Thymus (tissue), 11 donors: ENCODE measurements around the gene COMMD1. TPM values are rescaled to one million over a fixed set of nuclear protein-coding genes. Genes with fewer than 3 reads are reported as not detected.
"Not testable (repeated sequence)": the region's sequence is repeated elsewhere in the genome, so short reads cannot be mapped to it uniquely, and the experiment has no call there.

Source experiments
- DNase-seq, 9 donors: peaks; one replicate each; pipeline ENCODE4 v3.0.0-alpha.2; 2013; ENCODE audit warnings: low spot score in 9 of 9, low read depth in 6 of 9, missing footprints in 1 of 9
- H3K27ac ChIP-seq, 2 donors: one replicate each; pipeline ENCODE4 v1.5.1; 2013; ENCODE audit warnings: control low read depth in 1 of 2, low read depth in 1 of 2, low read length in 1 of 2, mild to moderate bottlenecking in 1 of 2, moderate library complexity in 1 of 2
- H3K27me3 ChIP-seq, 2 donors: one replicate each; pipeline ENCODE4 v1.5.1; 2013; ENCODE audit warnings: low read length in 1 of 2; ENCODE audit not compliant: control insufficient read depth in 2 of 2, insufficient read depth in 1 of 2
- H3K36me3 ChIP-seq, 2 donors: one replicate each; pipeline ENCODE4 v1.5.1; 2013; ENCODE audit warnings: low read length in 1 of 2, mild to moderate bottlenecking in 1 of 2, moderate library complexity in 1 of 2; ENCODE audit not compliant: control insufficient read depth in 2 of 2, insufficient read depth in 2 of 2
- H3K4me1 ChIP-seq, 2 donors: one replicate each; pipeline ENCODE4 v1.5.1; 2013; ENCODE audit warnings: low read length in 2 of 2; ENCODE audit not compliant: control insufficient read depth in 2 of 2, insufficient read depth in 2 of 2
- H3K4me3 ChIP-seq, 2 donors: one replicate each; pipeline ENCODE4 v1.5.1; 2013; ENCODE audit warnings: low read length in 2 of 2, control low read depth in 1 of 2, mild to moderate bottlenecking in 1 of 2
- H3K9me3 ChIP-seq, 2 donors: one replicate each; pipeline ENCODE4 v1.5.1; 2013; ENCODE audit warnings: low read length in 1 of 2, mild to moderate bottlenecking in 1 of 2; ENCODE audit not compliant: control insufficient read depth in 2 of 2, insufficient read depth in 1 of 2
- WGBS: extraction: QIAGEN DNeasy Blood & Tissue Kit; methylation state at CpG from one replicate; pipeline ENCODE4 v1.1.7; 2013; 5-methylcytosine and 5-hydroxymethylcytosine counted together
- polyA plus RNA-seq: library from polyadenylated mRNA; stranded (reverse); fragments of 200-250 nt; gene quantifications from one replicate; pipeline ENCODE4 v1.2.3, GENCODE V29; 2013
- total RNA-seq: library from RNA; stranded (reverse); fragments of 120-200 nt; gene quantifications from one replicate; pipeline ENCODE4 v1.2.4, GENCODE V29; 2013
- donor health status: healthy.

Gene COMMD1
- total and polyA plus RNA-seq, 2 donors: 39.9 to 45.1 TPM

DNA sequence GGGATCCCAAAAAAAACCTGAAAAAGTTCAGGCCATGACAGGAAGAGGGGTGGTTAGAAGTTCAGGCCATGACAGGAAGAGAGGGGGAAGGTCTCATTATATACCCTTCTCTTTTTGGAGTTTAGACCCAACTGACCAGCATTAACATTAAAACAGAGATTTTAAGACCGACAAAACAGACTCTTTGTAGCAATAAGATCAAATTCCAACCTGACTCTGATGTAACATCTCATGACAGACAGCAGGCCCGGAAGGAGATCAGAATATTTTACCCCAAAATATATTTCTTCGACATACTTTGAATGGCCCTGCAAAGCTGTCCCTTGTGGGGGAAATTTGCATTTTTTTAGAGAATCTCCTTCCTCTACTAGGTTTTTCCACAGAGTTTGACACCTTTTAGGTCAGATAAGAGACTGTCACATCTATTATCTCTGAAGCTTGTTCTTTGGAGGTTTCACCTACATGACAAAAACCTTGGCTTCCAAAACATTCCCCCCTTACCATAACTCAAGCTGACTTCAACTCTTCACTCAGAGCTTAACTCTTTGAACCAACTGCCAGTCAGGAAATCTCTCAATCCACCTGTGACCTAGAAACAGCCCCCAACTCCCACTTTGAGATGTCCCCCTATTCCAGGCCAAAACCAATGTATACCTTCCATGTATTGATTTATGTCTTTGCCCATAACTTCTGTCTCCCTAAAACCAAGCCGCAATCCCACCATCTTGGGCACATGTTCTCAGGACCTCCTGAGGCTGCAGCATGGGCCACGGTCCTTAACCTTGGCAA lies 239.4 kb downstream of the COMMD1 start:
- H3K36me3 ChIP-seq: no peaks in the 10 kb centered on the region
- no peak for DNase-seq
- H3K9me3 ChIP-seq: peaks cover 0 to 5% of the 10 kb centered on the region in 2 donors
- no peaks in the 10 kb centered on the region for H3K27me3 ChIP-seq
- H3K27ac ChIP-seq: peak overlapping the region in 1 of 2 donors; percentile 59
- WGBS: 96% methylated on average over 5 of the region's 5 CpGs
- no peak overlapping the region for H3K4me3 ChIP-seq
- H3K4me1 ChIP-seq: peaks cover 0 to 23% of the 10 kb centered on the region in 2 donors

DNA sequence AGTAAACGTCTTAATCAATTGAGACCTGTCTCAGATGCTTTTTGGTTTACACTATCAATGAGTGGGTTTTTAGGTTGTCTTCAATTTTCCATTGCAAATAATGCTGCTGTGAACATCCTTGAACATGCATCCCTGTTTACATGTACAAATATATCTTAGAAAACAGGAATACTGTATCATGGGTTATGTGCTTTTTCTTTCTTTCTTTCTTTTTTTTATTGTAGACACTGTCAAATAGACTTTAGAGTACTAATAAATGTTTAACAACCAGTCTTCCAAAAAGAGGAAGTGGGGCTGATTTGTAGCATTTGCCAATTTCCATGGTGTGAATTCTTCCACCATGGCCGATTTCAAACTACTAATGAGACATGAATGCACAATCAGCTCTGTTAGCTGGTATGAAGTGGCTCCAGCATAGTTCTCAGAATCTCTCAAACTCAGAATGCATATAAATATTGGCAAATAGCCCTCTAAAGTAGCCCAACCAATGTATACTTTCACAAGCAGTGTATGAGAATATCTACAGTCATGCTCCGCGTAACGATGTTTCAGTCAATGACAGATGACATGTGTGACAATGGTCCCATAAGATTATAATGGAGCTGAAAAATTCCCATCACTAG lies 240.1 kb downstream of the COMMD1 start:
- no peak overlapping the region for H3K4me3 ChIP-seq
- WGBS: 86% methylated on average over 5 of the region's 5 CpGs

DNA sequence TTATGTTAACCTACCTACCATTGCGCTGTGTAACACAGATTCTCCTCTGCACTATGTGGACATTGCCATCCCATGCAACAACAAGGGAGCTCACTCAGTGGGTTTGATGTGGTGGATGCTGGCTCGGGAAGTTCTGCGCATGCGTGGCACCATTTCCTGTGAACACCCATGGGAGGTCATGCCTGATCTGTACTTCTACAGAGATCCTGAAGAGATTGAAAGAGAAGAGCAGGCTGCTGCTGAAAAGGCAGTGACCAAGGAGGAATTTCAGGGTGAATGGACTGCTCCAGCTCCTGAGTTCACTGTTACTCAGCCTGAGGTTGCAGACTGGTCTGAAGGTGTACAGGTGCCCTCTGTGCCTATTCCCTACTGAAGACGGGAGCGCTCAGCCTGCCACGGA lies 241.3 kb downstream of the COMMD1 start:
- WGBS: 72% methylated on average over 7 of the region's 7 CpGs
- not testable (repeated sequence) for H3K27me3 ChIP-seq, H3K27ac ChIP-seq, H3K4me3 ChIP-seq, H3K36me3 ChIP-seq, DNase-seq, H3K9me3 ChIP-seq
- peaks cover 0 to 11% of the 10 kb centered on the region in 2 donors for H3K4me1 ChIP-seq

More for the DNA sequence above, 240.1 kb downstream of the COMMD1 start:
- Histone ChIP-seq H3K27ac (no peak overlapping the region), H3K4me1 (peaks cover 0 to 20% of the 10 kb centered on the region in 2 donors), H3K9me3 (peaks cover 0 to 5% of the 10 kb centered on the region in 2 donors), H3K27me3 (no peaks in the 10 kb centered on the region), H3K36me3 (no peaks in the 10 kb centered on the region)
- no peak for DNase-seq

DNA sequence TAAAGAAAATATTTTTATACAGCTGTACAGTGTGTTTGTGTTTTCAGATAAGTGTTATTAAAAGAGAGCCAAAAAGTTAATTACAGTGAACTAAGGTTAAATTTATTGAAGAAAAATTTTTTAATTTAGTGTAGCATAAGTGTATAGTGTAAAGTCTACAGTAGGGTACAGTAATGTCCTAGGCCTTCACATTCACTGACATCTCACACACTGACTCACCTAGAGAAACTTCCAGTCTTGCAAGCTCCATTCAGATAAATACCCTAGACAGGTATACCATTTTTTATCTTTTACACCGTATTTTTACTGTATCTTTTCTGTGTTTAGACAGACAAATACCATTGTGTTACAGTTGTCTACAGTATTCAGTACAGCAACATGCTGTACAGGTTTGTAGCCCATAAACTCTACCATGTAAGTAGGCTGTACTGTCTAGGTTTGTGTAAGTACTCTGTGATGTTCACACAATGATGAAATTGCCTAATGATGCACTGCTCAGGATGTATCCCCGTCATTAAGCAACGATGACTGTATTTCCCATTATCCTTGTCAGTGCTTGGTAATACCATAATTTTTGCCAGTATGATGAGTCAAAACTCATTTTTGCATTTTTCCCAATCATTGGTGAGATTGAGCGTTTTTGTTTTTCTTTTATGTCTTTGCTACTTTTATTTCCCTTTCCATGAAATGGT lies 242.3 kb downstream of the COMMD1 start:
- no peaks in the 10 kb centered on the region for H3K27me3 ChIP-seq

DNA sequence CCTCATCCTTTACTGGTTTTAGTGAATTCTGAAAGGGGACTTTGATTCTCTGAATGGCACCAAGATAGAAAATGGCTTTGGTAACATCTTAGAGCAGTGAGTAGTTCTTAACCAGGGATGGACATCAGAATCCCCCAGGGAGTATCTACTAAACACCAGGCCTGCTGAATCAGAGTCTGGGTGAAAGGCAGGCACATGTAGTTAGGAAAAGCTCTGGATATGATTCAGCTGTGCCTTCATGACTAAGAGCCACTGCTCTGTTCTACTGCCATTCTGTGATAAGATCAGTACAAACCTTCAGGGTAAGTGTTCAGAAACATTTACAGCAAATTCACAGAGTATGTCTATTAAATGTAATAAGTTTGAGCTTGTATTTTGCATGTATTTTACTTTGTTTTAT lies 244.2 kb downstream of the COMMD1 start:
- no peak overlapping the region for H3K4me3 ChIP-seq
- H3K9me3 ChIP-seq: no peaks in the 10 kb centered on the region
- no peak overlapping the region for H3K27ac ChIP-seq
- H3K36me3 ChIP-seq: no peaks in the 10 kb centered on the region
- H3K27me3 ChIP-seq: no peaks in the 10 kb centered on the region
- peaks cover 0 to 11% of the 10 kb centered on the region in 2 donors for H3K4me1 ChIP-seq
- DNase-seq: no peak

More for the DNA sequence above, 242.3 kb downstream of the COMMD1 start:
- WGBS: 96% methylated on average over 4 of the region's 4 CpGs
- Histone ChIP-seq H3K4me3 (no peak overlapping the region), H3K9me3 (no peaks in the 10 kb centered on the region), H3K36me3 (no peaks in the 10 kb centered on the region), H3K27ac (no peak overlapping the region), H3K4me1 (peaks cover 0 to 11% of the 10 kb centered on the region in 2 donors)
- no peak for DNase-seq

DNA sequence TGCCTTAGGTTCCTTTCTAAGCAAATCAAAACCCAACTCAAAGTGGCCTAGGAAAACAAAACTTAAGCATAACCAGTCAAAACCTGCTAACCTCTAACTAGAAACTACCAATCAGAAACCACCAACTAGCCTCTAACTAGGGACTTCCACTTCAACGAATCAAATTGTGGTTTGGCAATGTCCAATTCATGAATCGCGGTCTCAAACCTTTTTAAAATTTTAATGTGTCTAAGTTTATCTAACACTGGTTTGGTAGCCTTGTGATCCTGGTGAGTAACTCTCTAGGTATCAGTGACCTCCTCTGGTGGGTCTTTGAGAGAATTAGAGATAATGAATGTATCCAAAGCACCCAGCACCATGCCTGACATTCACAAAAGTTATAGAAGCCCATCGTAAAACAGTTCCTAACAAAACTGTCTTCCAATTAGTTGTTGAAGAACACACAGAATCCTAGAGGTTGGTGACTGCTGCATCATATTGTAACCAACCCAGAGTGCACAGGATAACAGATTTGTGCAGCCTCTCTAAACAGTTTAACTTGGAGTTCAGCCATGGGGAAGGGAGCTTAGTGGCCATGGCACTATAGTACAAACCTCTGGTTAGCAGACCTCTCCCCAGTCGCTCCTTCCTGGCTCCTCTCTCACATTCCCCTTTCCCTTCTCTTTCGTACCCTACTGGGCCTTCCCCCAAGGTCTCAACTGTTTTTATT lies 245.3 kb downstream of the COMMD1 start:
- peaks cover 0 to 7% of the 10 kb centered on the region in 2 donors for H3K4me1 ChIP-seq
- no peak overlapping the region for H3K4me3 ChIP-seq
- no peak overlapping the region for H3K27ac ChIP-seq
- no peak for DNase-seq
- H3K27me3 ChIP-seq: no peaks in the 10 kb centered on the region
- H3K36me3 ChIP-seq: no peaks in the 10 kb centered on the region
- H3K9me3 ChIP-seq: peaks cover 0 to 2% of the 10 kb centered on the region in 2 donors
- WGBS: 92% methylated on average over 6 of the region's 6 CpGs

DNA sequence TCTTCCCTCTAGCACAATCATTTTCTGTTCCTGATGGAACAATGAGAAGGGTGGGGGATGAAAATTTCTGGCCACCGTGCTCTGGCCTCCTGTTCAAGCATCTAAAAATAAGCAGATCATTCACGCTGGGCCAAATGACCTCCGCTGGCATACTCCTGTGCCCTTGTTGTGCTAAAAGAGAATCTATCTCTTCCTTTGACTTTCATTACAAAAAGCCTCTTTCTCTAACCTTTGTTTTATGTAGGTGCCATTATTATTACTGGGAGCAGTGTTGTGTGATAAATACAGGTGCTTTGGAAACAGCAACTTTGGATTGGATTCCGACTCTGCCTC lies 245.8 kb downstream of the COMMD1 start:
- Histone ChIP-seq H3K9me3 (peaks cover 0 to 3% of the 10 kb centered on the region in 2 donors), H3K27me3 (no peaks in the 10 kb centered on the region), H3K4me3 (no peak overlapping the region), H3K27ac (no peak overlapping the region), H3K36me3 (no peaks in the 10 kb centered on the region), H3K4me1 (peaks cover 0 to 7% of the 10 kb centered on the region in 2 donors)
- 95% methylated on average over 4 of the region's 4 CpGs for WGBS
- no peak for DNase-seq

DNA sequence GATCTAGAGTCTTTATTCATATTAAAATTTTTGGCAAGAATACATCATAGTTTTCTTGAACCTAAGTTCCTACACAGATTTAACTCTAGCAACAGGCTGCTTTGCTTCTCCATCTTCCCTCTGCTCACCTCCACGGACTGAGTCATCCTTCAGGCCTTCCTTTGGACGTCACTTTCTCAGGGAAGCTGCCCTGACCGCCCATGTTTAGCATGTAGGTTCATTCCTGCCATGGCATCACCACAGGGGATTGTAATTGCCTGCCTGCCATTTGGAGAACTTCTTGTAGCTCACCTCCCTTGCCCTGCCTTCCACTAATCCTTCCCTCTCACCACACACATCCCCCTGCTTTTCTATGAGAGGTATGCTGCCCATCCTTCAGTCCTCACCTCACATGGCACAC lies 246.5 kb downstream of the COMMD1 start:
- H3K4me3 ChIP-seq: no peak overlapping the region
- no peaks in the 10 kb centered on the region for H3K36me3 ChIP-seq
- H3K27ac ChIP-seq: no peak overlapping the region
- H3K4me1 ChIP-seq: peaks cover 0 to 1% of the 10 kb centered on the region in 2 donors
- no peaks in the 10 kb centered on the region for H3K27me3 ChIP-seq
- H3K9me3 ChIP-seq: peaks cover 0 to 3% of the 10 kb centered on the region in 2 donors
- WGBS: over 99% methylated on average over 3 of the region's 3 CpGs
- no peak for DNase-seq
